ENCODE measurements around the gene ARHGAP18. TPM values are rescaled to one million over a fixed set of nuclear protein-coding genes. Genes with fewer than 3 reads are reported as not detected.
A peak's percentile ranks its signal among the peaks of the same experiment; 100 is the strongest.

Gene ARHGAP18
- total RNA-seq, 4 donors from 2014 or later: 9.6 to 16.8 (median 13.9) TPM

GRCh38 chr6:129542705-129543104 is 167.3 kb downstream of the ARHGAP18 start:
- H3K4me3 ChIP-seq: no peak overlapping the region
- TF ChIP-seq POLR2A (IDR thresholded peaks at IDR 0.05) (no peak), CTCF (IDR thresholded peaks at IDR 0.05) (no peak), EP300 (IDR thresholded peaks at IDR 0.05) (no peak)
- whole genome bisulfite sequencing, 2 donors: 49 to 64% methylated on average over 2 of the region's 2 CpGs
- H3K9me3 ChIP-seq: peaks cover 0 to 2% (median 0%) of the 10 kb centered on the region in 4 donors
- no peaks in the 10 kb centered on the region for H3K36me3 ChIP-seq
- H3K4me1 ChIP-seq: no peaks in the 10 kb centered on the region
- H3K27me3 ChIP-seq: no peaks in the 10 kb centered on the region
- DNase-seq (ENCODE audit: low spot score in 2 of 2): no peak
- no peak overlapping the region for H3K27ac ChIP-seq

- no peak for TF ChIP-seq POLR2A (IDR thresholded peaks at IDR 0.05)
- no peak for TF ChIP-seq EP300 (IDR thresholded peaks at IDR 0.05)
- TF ChIP-seq CTCF (IDR thresholded peaks at IDR 0.05): no peak
- 82 to 89% methylated on average over 2 of the region's 2 CpGs for WGBS, 2 donors
Measured at GRCh38 chr6:129539032-129539431, 170.9 kb downstream of the ARHGAP18 start.

GRCh38 chr6:129536271-129536670 is 173.7 kb downstream of the ARHGAP18 start:
- no peak overlapping the region for H3K4me3 ChIP-seq
- no peaks in the 10 kb centered on the region for H3K9me3 ChIP-seq
- DNase-seq (ENCODE audit: low spot score in 2 of 2): no peak
- no peaks in the 10 kb centered on the region for H3K27me3 ChIP-seq
- no peaks in the 10 kb centered on the region for H3K4me1 ChIP-seq
- peak overlapping the region in 2 of 4 donors; percentile 22 to 44 for H3K27ac ChIP-seq
- no peaks in the 10 kb centered on the region for H3K36me3 ChIP-seq
- TF ChIP-seq CTCF (IDR thresholded peaks at IDR 0.05): no peak
- TF ChIP-seq EP300 (IDR thresholded peaks at IDR 0.05): no peak
- TF ChIP-seq POLR2A (IDR thresholded peaks at IDR 0.05): no peak

More at GRCh38 chr6:129539032-129539431, 170.9 kb downstream of the ARHGAP18 start:
- Histone ChIP-seq H3K27ac (no peak overlapping the region), H3K27me3 (no peaks in the 10 kb centered on the region), H3K4me3 (no peak overlapping the region), H3K4me1 (no peaks in the 10 kb centered on the region), H3K9me3 (no peaks in the 10 kb centered on the region), H3K36me3 (no peaks in the 10 kb centered on the region)
- no peak for DNase-seq (ENCODE audit: low spot score in 2 of 2)

- no peaks in the 10 kb centered on the region for H3K36me3 ChIP-seq
- H3K9me3 ChIP-seq: no peaks in the 10 kb centered on the region
- TF ChIP-seq POLR2A (IDR thresholded peaks at IDR 0.05) (no peak), CTCF (IDR thresholded peaks at IDR 0.05) (no peak), EP300 (IDR thresholded peaks at IDR 0.05) (no peak)
Measured at GRCh38 chr6:129534926-129535325, 175.1 kb downstream of the ARHGAP18 start.

More at GRCh38 chr6:129534926-129535325, 175.1 kb downstream of the ARHGAP18 start:
- Histone ChIP-seq H3K27me3 (no peaks in the 10 kb centered on the region), H3K4me3 (no peak overlapping the region), H3K4me1 (no peaks in the 10 kb centered on the region), H3K27ac (no peak overlapping the region)
- DNase-seq (ENCODE audit: low spot score in 2 of 2): no peak

Other genes with a start within 250 kb of the ARHGAP18 start
- gene TMEM244, start 151.1 kb upstream of the ARHGAP18 start, total RNA-seq: not detected